HG03354 (cell line): Measurements from ENCODE around the gene GBP2.
"Not testable (repeated sequence)": the region's sequence is repeated elsewhere in the genome, so short reads cannot be mapped to it uniquely, and the experiment has no call there.

Experiments
- ATAC-seq: cut with Tn5 transposase; IDR thresholded peaks from one replicate; pipeline ENCODE4 v1.9.1; 2021; ENCODE audit warnings: mild to moderate bottlenecking; ENCODE audit not compliant: unreplicated experiment, poor library complexity, severe bottlenecking

The GBP2 gene

DNA sequence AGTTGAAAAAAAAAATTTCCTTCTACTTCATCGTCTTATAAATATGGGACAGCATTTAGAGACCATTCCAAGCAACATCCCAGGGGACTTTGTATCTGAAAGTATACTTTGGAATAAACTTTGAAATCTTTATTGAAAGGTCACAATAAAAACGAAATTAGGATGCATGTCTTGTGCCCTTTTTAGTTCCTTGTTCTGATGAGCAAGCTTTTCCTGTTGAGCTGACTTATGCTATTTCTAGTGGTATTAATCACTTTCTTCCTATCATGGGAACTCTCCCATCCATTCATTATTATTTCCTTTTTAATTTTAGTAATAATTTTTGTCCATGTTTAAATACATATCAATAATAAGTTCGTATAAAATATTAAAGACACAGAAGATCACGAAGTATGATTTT, 4.0 kb upstream of the GBP2 start:
- ATAC-seq: no peak

DNA sequence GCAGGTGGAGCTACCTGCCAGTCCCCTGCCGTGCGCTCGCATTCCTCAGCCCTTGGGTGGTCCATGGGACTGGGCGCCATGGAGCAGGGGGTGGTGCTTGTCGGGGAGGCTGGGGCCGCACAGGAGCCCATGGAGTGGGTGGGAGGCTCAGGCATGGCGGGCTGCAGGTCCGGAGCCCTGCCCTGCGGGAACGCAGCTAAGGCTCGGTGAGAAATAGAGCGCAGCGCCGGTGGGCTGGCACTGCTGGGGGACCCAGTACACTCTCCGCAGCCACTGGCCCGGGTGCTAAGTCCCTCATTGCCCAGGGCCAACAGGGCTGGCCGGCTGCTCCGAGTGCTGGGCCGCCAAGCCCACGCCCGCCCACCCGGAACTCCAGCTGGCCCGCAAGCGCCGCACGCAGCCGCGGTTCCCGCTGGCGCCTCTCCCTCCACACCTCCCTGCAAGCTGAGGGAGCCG, 2.1 kb upstream of the GBP2 start:
- ATAC-seq: not testable (repeated sequence)

DNA sequence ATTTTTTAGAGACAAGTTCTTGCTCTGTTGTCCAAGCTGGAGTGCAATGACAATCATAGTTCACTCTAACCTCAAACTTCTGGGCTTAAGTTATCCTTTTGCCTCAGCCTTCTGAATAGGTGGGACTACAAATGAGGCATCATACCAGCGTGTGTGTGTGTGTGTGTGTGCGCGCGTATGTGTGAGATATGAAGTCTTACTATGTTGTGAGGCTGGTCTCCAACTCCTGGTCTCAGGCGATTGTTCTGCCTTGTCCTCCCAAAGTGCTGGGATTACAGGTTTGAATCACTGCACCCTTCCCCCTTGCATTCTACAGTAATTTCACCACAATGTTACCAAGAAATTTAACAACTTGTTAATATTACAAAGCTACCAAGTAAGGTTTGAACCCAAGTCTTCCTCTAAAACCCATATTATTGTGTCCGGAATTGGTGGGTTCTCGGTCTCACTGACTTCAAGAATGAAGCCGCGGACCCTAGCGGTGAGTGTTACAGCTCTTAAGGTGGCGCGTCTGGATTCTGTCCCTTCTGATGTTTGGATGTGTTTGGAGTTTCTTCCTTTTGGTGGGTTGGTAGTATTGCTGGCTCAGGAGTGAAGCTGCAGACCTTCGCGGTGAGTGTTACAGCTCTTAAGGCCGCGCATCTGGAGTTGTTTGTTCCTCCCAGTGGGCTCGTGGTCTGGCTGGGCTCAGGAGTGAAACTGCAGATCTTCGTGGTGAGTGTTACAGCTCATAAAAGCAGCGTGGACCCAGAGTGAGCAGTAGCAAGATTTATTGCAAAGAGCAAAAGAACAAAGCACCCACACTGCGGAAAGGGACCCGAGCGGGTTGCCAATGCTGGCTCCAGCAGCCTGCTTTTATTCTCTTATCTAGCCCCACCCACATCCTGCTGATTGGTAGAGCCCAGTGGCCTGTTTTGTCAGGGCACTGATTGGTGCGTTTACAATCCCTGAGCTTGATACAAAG, 970 bp upstream of the GBP2 start:
- not testable (repeated sequence) for ATAC-seq

DNA sequence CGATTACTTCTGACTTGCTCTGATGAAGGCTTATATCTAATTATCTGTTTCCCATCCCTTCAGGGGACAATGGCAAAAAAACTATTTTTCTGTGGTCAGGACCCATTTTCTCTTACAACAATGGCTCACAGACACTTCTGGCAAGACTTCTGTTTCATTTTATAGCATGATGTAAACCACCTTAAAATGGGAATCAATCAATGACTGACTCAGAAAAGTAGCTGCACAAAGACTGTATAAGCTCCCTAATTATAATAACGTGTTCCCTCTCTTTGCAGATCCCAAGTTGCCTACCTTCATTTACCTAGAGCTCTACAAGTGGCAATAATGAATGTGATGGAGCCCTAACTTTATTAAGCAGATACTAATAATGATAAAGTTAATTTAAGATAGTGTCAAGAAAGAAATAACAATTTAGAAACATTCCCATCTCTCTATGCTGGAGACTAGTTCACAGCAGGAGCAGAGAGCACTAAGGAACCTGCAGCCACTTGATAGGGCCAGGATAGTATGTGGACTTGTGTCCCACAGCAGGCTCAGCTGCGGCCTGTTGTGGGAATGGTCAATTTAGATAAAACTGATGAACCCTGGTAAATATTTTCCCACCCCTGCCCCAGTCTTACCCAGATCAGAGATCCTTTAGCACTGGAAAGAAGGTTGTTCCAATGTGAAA, 538 bp downstream of the GBP2 start:
- ATAC-seq: peak; percentile 33

- no peak for ATAC-seq
Measured at GRCh38 chr1:89121641-89122040, 4.3 kb downstream of the GBP2 start.

GRCh38 chr1:89114662-89115061, 11.3 kb downstream of the GBP2 start:
- no peak for ATAC-seq

- no peak for ATAC-seq
Measured at GRCh38 chr1:89112871-89113613, 12.9 kb downstream of the GBP2 start.

DNA sequence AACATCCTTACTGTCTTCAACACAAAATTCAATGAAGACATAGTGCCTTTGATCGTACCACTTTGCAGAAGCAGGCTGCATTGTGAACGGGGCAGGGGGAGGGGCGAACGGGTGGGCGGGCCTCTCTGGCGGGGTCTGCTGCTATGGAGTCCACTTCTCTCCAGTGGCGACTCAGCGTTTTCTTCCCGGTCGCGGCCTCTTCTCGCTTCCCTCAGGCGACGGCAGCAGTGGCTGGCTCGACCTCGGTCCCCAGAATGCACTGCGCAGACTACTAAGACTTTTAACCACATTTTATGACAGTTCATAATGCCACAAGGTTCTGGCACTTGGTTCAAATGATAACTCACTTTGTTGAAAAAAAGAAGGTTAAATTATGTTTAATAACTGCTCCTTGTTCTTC, 21.2 kb downstream of the GBP2 start:
- ATAC-seq: no peak

DNA sequence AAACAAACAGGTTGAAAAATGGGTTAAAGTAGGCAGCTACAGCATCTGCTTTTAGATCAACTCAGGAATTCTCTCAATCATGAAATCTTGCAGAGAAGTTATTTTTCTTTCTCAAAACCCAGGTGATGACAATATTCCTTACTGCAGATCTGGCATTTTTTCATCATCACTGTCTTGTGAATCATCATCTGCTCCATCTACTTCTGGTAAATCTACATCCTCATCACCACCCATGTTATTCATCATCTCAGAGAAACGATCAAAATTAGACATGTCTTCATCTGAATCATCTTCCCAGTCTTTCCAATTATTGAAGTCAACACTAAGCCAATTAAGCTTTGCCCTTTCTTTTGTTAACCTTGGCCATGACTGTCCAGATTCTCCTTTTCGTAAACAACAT, 21.8 kb downstream of the GBP2 start:
- ATAC-seq: no peak

DNA sequence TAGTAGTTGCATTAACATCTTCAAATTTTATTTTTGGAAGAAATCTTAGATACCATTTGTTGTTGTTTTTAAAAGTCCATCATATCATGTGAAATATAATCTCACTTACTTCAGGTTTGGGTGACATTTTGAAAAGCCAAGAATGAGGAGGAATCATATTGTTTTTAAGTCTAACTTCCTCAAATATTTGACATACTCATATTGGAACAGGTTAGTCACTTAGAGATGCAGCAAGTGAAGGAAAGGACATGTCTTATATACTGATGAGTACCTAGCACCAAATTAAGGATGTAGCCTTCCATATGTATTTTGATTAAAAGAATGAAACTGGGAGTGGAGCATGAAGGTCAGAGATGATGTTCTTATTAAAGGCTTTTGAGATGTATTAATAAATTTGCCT, 23.9 kb downstream of the GBP2 start:
- no peak for ATAC-seq

- no peak for ATAC-seq
Measured at GRCh38 chr1:89100412-89100811, 25.5 kb downstream of the GBP2 start.

DNA sequence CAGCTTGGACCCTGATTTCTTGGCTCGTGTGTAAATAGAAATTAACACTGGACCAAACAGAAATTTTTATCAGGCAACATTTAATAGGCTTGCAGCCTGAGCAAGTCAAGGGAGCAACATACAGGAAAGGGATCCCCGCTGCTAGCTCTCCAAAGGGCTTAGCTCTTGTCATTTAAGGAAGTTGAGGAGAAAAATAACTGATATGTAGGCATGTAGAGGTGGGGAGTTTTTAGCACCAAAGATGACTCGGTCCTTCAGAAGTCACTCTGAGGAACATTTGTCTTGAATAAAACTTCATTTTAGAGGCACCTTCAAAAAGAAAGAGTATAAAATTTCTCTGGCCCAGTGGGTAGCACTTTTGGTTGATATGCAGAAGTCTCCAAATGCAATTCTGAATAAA, 27.1 kb downstream of the GBP2 start:
- no peak for ATAC-seq

DNA sequence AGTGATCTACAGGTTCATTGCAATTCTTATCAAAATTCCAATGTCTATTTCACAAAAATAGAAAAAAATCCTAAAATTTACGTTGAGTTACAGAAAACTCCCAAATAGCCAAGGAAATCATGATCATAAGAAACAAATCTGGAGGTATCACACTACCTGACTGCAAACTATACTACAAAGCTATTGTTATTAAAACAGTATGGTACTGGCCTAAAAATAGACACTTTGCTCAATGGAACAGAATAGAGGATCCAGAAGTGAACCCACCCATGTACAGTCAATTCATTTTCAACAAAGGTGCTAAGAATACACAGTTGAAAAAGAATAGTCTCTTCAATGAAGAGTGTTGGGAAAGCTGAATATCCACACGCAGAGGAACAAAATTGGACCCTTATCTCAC, 30.2 kb downstream of the GBP2 start:
- no peak for ATAC-seq

DNA sequence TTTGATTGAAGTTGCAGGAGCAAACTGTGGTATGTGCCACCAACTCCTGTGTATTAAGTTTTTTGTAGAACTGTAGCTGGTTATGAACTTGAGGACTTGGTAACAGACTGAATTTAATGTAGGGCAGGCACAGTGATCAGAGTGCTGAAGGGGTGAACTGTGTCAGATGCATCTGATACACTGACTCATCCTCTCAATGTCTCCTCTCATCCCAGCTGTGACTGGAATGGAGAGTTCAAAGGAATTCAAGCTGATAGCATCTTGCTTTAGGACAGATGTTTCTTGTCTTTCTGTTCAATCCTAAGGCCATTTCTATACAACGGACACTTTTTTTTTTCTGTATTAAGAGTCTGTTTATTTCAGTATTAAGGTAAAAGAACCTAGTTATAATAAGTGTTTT, 36.0 kb downstream of the GBP2 start:
- no peak for ATAC-seq

DNA sequence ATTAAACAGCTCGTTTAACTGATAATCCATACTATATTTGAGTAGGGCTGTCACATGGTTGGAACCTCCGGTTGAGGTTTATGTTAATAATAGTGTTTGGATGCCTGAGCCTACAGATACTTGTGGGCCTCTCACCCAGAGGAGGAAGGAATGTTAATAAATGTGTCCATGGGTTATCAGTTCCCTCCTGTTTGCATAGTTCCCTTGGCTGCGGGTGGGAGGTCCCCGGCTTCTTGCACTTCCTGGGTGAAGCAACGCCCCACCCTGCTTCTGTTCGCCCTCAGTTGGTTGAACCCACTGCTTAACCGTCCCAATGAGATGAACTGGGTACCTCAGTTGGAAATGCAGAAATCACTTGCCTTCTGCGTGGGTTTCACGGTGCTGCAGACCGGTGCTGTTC, 37.3 kb downstream of the GBP2 start:
- ATAC-seq: no peak

DNA sequence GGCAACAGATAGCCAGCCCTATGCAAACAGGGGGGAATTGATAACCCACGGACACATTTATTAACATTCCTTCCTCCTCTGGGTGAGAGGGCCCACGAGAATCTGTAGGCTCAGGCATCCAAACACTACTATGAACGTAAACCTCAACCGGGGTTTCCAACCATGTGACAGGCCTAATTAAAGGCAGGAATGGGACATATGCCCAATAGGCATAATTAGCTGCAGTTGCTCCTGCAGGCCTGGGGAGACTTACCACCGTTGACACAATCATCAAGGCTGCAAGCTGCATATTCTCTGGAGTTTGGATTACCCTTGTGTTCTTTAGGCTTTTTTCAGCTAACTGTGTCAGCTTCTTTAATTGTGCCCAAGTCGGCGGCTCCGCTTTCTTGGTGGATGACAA, 38.7 kb downstream of the GBP2 start:
- no peak for ATAC-seq

- ATAC-seq: peak; percentile 62
Measured at GRCh38 chr1:89085781-89086180, 40.1 kb downstream of the GBP2 start.

GRCh38 chr1:89081005-89081404, 44.9 kb downstream of the GBP2 start:
- no peak for ATAC-seq

DNA sequence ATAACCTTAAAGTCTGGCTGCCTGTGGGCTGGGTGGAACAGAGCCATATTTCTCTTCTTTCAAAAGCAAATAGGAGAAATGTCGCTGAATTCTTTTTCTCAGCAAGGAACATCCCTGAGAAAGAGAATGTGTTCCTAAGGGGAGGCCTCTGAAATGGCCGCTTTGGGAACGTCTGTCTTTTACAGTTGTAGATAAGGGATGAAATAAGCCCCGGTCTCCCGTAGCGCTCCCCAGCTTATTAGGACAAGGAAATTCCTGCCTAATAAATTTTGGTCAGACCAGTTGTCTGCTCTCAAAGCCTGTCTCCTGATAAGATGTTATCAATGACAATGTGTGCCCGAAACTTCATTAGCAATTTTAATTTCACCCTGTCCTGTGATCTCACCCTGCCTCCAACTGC, 45.8 kb downstream of the GBP2 start:
- ATAC-seq: not testable (repeated sequence)

GRCh38 chr1:89072466-89073065, 53.3 kb downstream of the GBP2 start:
- ATAC-seq: not testable (repeated sequence)
